ENCODE results near the gene UQCC5.

GRCh38 chr3:52551118-52551517, 14.7 kb downstream of the UQCC5 start:
- TF ChIP-seq CTCF (IDR thresholded peaks at IDR 0.05; ENCODE audit: extremely low read depth in 1 of 2, insufficient read depth in 1 of 2, low read depth in 1 of 2, low read length in 2 of 2) (no peak), EZH2 (IDR thresholded peaks at IDR 0.05; ENCODE audit: borderline replicate concordance, low read depth, low read length, severe bottlenecking) (no peak), POLR2A (IDR thresholded peaks at IDR 0.05; ENCODE audit: low read depth, low read length) (no peak), MAX (IDR thresholded peaks at IDR 0.05; ENCODE audit: insufficient read depth, insufficient read length) (no peak), FOS (IDR thresholded peaks at IDR 0.05; ENCODE audit: borderline replicate concordance, insufficient read depth, low read length) (no peak), POLR2AphosphoS5 (IDR thresholded peaks at IDR 0.05; ENCODE audit: insufficient read depth, low read depth, low read length) (no peak), MYC (IDR thresholded peaks at IDR 0.05; ENCODE audit: low read depth, low read length) (no peak)
